GM23248 (cell line): ENCODE results near the gene GPR173. TPM values are rescaled to one million over a fixed set of nuclear protein-coding genes. Genes with fewer than 3 reads are reported as not detected.

ENCODE experiments used
- DNase-seq: peaks from one replicate; pipeline ENCODE4 v3.0.0-alpha.2; 2015
- H2AFZ ChIP-seq: fragments of 200-600 bp; sonication (generic); 2 replicates; pipeline ENCODE4 v1.6.1; 2016; ENCODE audit warnings: antibody characterized with exemption
- H3F3A ChIP-seq: fragments of 200-600 bp; sonication (generic); 2 replicates; pipeline ENCODE4 v1.6.1; 2016; ENCODE audit warnings: mild to moderate bottlenecking, antibody characterized with exemption, mixed run types; ENCODE audit not compliant: insufficient read depth
- H3K27ac ChIP-seq: fragments of 200-600 bp; sonication (generic); 2 replicates; pipeline ENCODE4 v1.5.1; 2016; ENCODE audit warnings: mild to moderate bottlenecking
- H3K27me3 ChIP-seq: fragments of 200-600 bp; sonication (generic); replicated peaks from 2 replicates; pipeline ENCODE4 v1.6.1; 2016; ENCODE audit warnings: mild to moderate bottlenecking; ENCODE audit not compliant: insufficient read depth
- H3K36me3 ChIP-seq: fragments of 200-600 bp; sonication (generic); 2 replicates; pipeline ENCODE4 v1.6.1; 2016; ENCODE audit warnings: low read depth, mild to moderate bottlenecking
- H3K4me1 ChIP-seq: fragments of 200-600 bp; sonication (generic); 2 replicates; pipeline ENCODE4 v1.6.1; 2016; ENCODE audit warnings: mild to moderate bottlenecking; ENCODE audit not compliant: insufficient read depth
- H3K4me2 ChIP-seq: fragments of 200-600 bp; sonication (generic); one replicate; pipeline ENCODE4 v1.6.1; 2016; ENCODE audit warnings: mild to moderate bottlenecking; ENCODE audit not compliant: unreplicated experiment
- H3K4me3 ChIP-seq: fragments of 200-600 bp; sonication (generic); 2 replicates; pipeline ENCODE4 v1.5.1; 2016; ENCODE audit warnings: mild to moderate bottlenecking
- H3K79me2 ChIP-seq: fragments of 200-600 bp; sonication (generic); 2 replicates; pipeline ENCODE4 v1.6.1; 2016; ENCODE audit warnings: mild to moderate bottlenecking; ENCODE audit not compliant: insufficient read depth
- H3K9ac ChIP-seq: fragments of 200-600 bp; sonication (generic); 2 replicates; pipeline ENCODE4 v1.6.1; 2016; ENCODE audit warnings: mild to moderate bottlenecking
- H3K9me2 ChIP-seq: fragments of 200-600 bp; sonication (generic); 2 replicates; pipeline ENCODE4 v1.6.1; 2016; ENCODE audit warnings: mixed run types, mild to moderate bottlenecking, moderate library complexity; ENCODE audit not compliant: insufficient read depth
- H3K9me3 ChIP-seq: fragments of 200-600 bp; sonication (generic); one replicate; pipeline ENCODE4 v1.6.1; 2017; ENCODE audit warnings: low read depth
- H4K20me1 ChIP-seq: fragments of 200-600 bp; sonication (generic); 2 replicates; pipeline ENCODE4 v1.6.0; 2016; ENCODE audit not compliant: insufficient read depth
- EZH2 ChIP-seq: fragments of 200-600 bp; sonication (generic); IDR thresholded peaks from 2 replicates; pipeline ENCODE4 v1.6.1; 2018; ENCODE audit warnings: antibody characterized with exemption, mild to moderate bottlenecking; ENCODE audit not compliant: insufficient read depth, poor library complexity, severe bottlenecking
- EZH2phosphoT487 ChIP-seq: fragments of 200-600 bp; sonication (generic); IDR thresholded peaks from 2 replicates; pipeline ENCODE4 v1.6.1; 2018; ENCODE audit warnings: antibody characterized with exemption, moderate library complexity, mild to moderate bottlenecking, low read depth; ENCODE audit not compliant: insufficient read depth
- WGBS, 2 experiments: methylation state at CpG; one replicate each; pipeline ENCODE4 v1.1.6; 2015 to 2017; ENCODE audit warnings: low lambda C conversion rate in 2 of 2, low coverage in 1 of 2; ENCODE audit errors: missing lambda C conversion rate in 2 of 2; 5-methylcytosine and 5-hydroxymethylcytosine counted together
- in situ Hi-C: fragments of 300-500 bp; cut with MboI; formaldehyde crosslinking; loops from 2 replicates; pipeline ENCODE4 v1.15.0; 2020
- polyA plus RNA-seq: library from polyadenylated mRNA; unstranded; fragments of >200 nt; fragmentation: Nextera tagmentation; extraction: Ambion mirVana; gene quantifications from 2 replicates; pipeline ENCODE4 v1.2.1, GENCODE V29; 2016
- total RNA-seq: library from RNA; depleted of rRNA; stranded (reverse); fragments of >200 nt; shearing (Covaris generic); gene quantifications from 2 replicates; pipeline ENCODE4 v1.2.3, GENCODE V29; 2014

GPR173 gene
- total and polyA plus RNA-seq, 2 experiments from 2014 or later: 0.24 to 0.86 TPM

DNA sequence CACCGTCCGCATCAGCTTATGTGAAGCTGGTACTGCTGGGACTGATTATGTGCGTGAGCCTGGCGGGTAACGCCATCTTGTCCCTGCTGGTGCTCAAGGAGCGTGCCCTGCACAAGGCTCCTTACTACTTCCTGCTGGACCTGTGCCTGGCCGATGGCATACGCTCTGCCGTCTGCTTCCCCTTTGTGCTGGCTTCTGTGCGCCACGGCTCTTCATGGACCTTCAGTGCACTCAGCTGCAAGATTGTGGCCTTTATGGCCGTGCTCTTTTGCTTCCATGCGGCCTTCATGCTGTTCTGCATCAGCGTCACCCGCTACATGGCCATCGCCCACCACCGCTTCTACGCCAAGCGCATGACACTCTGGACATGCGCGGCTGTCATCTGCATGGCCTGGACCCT lies 28.1 kb downstream of the GPR173 start:
- Histone ChIP-seq H3K4me3 (no peak overlapping the region), H3K36me3 (no peaks in the 10 kb centered on the region), H3K9me3 (no peaks in the 10 kb centered on the region), H3K9me2 (no peaks in the 10 kb centered on the region), H2AFZ (no peak overlapping the region), H3K4me2 (no peak overlapping the region), H3K79me2 (no peaks in the 10 kb centered on the region), H3K27ac (no peak overlapping the region), H3F3A (no peaks in the 10 kb centered on the region), H4K20me1 (no peaks in the 10 kb centered on the region), H3K27me3 (no peaks in the 10 kb centered on the region), H3K9ac (no peak overlapping the region), H3K4me1 (no peaks in the 10 kb centered on the region)
- DNase-seq: no peak
- WGBS, 2 experiments: 89 to 97% methylated on average over 14 to 17 of the region's 21 CpGs
- in situ Hi-C loops: no loop called here
- TF ChIP-seq EZH2 (no peak), EZH2phosphoT487 (no peak)

- TF ChIP-seq EZH2 (no peak), EZH2phosphoT487 (no peak)
- in situ Hi-C loops: no loop called here
- 84 to 92% methylated on average over 10 to 20 of the region's 27 CpGs for WGBS, 2 experiments
- Histone ChIP-seq H3F3A (no peaks in the 10 kb centered on the region), H3K4me3 (no peak overlapping the region), H3K9me2 (no peaks in the 10 kb centered on the region), H4K20me1 (no peaks in the 10 kb centered on the region), H3K27ac (no peak overlapping the region), H3K9ac (no peak overlapping the region), H3K79me2 (peaks cover 2% of the 10 kb centered on the region; the same call in 1 of the 2 replicates), H3K27me3 (no peaks in the 10 kb centered on the region), H3K36me3 (no peaks in the 10 kb centered on the region), H3K4me2 (no peak overlapping the region), H2AFZ (no peak overlapping the region), H3K4me1 (no peaks in the 10 kb centered on the region), H3K9me3 (no peaks in the 10 kb centered on the region)
- no peak for DNase-seq
These were observed 28.9 kb downstream of the GPR173 start for GRCh38 chrX:53077207-53078197.

- H3F3A ChIP-seq: no peaks in the 10 kb centered on the region
- DNase-seq: no peak
- in situ Hi-C loops: no loop called here
- 0 out of 2 replicates have a peak, but pooled peaks cover 3% of the 10 kb centered on the region for H3K4me1 ChIP-seq
- no peak for TF ChIP-seq EZH2phosphoT487
- TF ChIP-seq EZH2: no peak
- H3K4me3 ChIP-seq: no peak overlapping the region
- no peaks in the 10 kb centered on the region for H3K9me2 ChIP-seq
- no peaks in the 10 kb centered on the region for H4K20me1 ChIP-seq
- no peaks in the 10 kb centered on the region for H3K36me3 ChIP-seq
- no peaks in the 10 kb centered on the region for H3K9me3 ChIP-seq
- no peak overlapping the region for H3K9ac ChIP-seq
- WGBS, 2 experiments: 14 to 20% methylated on average over 1 of the region's 1 CpG
- H3K27ac ChIP-seq: no peak overlapping the region
- no peaks in the 10 kb centered on the region for H3K27me3 ChIP-seq
- H2AFZ ChIP-seq: no peak overlapping the region
- H3K79me2 ChIP-seq: peaks cover 16% of the 10 kb centered on the region
- no peak overlapping the region for H3K4me2 ChIP-seq
These were observed 30.4 kb downstream of the GPR173 start for GRCh38 chrX:53078943-53079342.

- Histone ChIP-seq H3K9ac (peak overlapping the region; percentile 80), H3K79me2 (peaks cover 22% of the 10 kb centered on the region)
These were observed 32.3 kb downstream of the GPR173 start for GRCh38 chrX:53080628-53081580.

More at GRCh38 chrX:53080628-53081580, 32.3 kb downstream of the GPR173 start:
- TF ChIP-seq EZH2phosphoT487 (no peak), EZH2 (no peak)
- DNase-seq: peak; percentile 55
- Histone ChIP-seq H3K27ac (peak overlapping the region; percentile 87), H3K27me3 (no peaks in the 10 kb centered on the region), H4K20me1 (no peaks in the 10 kb centered on the region), H3K4me2 (peak overlapping the region; percentile 48), H3K9me3 (no peaks in the 10 kb centered on the region), H3K36me3 (no peaks in the 10 kb centered on the region; the same call in 1 of the 2 replicates), H3F3A (no peaks in the 10 kb centered on the region), H3K9me2 (no peaks in the 10 kb centered on the region), H2AFZ (peak overlapping the region; percentile 53), H3K4me1 (0 out of 2 replicates have a peak, but pooled peaks cover 3% of the 10 kb centered on the region), H3K4me3 (peak overlapping the region; percentile 43; the same call in 1 of the 2 replicates)
- 21 to 61% methylated on average over 5 to 17 of the region's 17 CpGs for WGBS, 2 experiments
- in situ Hi-C loops: no loop called here
